Erythroblast (primary cell): ENCODE measurements around the gene RHBDL1.

Experiments used
- GATA1 ChIP-seq: IDR thresholded peaks from 2 replicates; pipeline ENCODE4 v1.6.1; 2011; ENCODE audit warnings: low read depth, mild to moderate bottlenecking, control low read depth, low read length, moderate library complexity
- POLR2A ChIP-seq: IDR thresholded peaks from 2 replicates; pipeline ENCODE4 v1.6.1; 2011; ENCODE audit warnings: mild to moderate bottlenecking, low read length

DNA sequence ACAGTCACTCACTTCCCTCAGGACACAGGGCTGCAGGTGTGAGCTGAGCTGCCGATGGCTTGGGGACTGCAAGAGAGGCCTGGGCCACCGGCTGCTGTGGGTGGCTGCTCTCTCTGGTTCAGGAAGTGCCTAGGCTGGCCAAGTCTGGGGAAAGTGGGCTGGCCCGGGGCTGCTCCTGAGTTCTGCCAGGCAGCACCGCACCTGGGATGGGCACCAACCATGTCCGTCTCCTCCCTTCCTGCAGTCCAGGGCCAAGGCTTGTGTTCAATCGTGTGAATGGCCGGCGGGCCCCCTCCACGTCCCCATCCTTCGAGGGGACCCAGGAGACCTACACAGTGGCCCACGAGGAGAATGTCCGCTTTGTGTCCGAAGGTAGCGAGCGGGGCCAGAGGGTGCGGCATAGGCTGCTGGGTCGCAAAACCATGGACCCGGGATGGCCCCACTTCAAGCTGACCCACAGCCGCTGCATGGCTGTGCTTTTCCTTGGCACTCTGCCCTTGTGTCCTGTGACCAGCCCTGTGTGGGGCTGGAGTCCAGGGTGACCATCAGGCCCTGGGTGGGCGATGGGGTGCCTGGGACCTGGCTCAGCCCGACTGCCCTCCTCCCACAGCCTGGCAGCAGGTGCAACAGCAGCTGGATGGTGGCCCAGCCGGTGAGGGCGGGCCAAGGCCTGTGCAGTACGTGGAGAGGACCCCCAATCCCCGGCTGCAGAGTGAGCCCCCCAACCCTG lies 28.1 kb upstream of the RHBDL1 start:
- TF ChIP-seq POLR2A (no peak), GATA1 (no peak)
